NT2/D1 (cell line): Measurements from ENCODE around the gene NBEAL2.

Experiments
- SUZ12 ChIP-seq: IDR thresholded peaks from 2 replicates; pipeline ENCODE4 v1.6.1; 2011; ENCODE audit not compliant: insufficient read length, insufficient read depth; ENCODE audit errors: extremely low read depth
- YY1 ChIP-seq: IDR thresholded peaks from 2 replicates; pipeline ENCODE4 v1.6.1; 2011; ENCODE audit not compliant: insufficient read length, insufficient read depth
- ZNF274 ChIP-seq: IDR thresholded peaks from 2 replicates; pipeline ENCODE4 v1.6.1; 2011; ENCODE audit warnings: mild to moderate bottlenecking, low read depth, low read length

- TF ChIP-seq ZNF274: no peak
- no peak for TF ChIP-seq SUZ12
- no peak for TF ChIP-seq YY1
These were observed 20.2 kb downstream of the NBEAL2 start for GRCh38 chr3:46999516-47000197.
